Eye (tissue), 1 donor: ENCODE data around the gene OR10A6.

Source experiments
- DNase-seq: peaks from one replicate; pipeline ENCODE4 v3.0.0-alpha.2; 2015

Gene OR10A6

DNA sequence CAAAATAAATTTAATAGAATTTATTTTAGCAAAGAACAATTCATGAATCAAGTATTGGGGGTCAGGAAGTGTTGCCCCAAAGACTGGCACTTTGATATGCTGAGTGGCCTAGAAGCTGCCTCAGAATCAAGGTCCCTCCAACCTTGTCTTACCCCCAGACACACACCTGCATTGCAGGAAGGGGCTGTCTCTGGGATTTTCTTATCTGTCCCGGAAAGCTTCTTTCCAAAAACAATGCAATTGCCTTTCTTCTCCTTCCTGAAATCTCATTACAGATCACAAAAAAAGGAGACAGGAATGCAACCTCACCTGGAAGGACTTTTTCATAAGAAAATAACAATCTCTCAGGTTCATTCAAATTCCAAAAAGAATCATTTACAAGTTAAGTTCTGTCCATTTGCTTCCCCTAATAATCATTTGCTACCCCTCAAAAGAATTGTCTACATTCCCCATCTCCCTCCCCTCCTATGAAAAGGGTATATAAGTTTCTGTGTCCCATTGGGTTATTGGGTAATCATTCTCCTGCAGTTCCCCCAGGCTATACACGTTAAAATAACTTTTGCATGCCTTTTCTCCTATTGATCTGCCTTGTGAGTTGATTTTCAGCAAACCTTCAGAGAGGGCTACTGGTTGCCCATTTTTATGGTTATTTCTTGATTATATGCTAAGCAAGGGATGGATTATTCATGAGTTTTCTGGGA lies 21.3 kb downstream of the OR10A6 start:
- no peak for DNase-seq

DNA sequence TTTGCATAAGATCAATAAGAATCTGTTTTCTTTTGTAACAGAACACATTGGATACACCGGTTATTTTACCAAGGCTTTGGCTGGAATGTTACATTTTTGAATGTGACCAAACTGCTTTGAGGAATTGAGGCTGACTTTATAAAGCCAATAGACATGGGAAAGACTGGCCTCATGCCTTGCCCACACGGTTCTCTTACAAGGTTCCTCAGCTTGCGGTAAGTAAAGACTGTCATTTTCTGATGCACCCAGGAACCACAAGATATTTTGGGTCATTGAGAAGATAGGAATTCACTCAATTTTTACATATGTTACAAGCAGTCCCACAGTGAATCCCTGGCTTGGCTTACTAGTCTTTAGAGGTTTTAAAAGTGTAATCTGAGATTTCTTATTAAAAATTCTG lies 23.9 kb downstream of the OR10A6 start:
- DNase-seq: no peak

DNA sequence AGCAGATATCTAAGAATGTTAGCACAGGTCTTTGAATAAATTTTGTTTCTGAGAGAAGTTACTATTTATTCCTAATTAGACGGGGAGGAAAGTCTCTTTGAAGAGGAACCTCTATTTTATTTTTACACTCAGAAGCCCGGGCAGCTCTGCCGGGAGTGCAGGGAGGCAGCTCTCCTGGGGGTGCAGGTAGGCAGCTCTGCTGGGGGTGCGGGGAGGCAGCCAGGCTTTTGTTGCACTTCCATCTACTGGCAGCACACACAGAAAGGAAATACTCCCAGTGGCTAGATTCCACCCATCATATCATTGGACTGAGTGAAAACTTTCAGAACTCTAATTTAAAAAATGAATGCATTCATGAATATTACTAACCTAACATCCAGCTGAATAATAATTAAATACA lies 24.6 kb downstream of the OR10A6 start:
- no peak for DNase-seq

DNA sequence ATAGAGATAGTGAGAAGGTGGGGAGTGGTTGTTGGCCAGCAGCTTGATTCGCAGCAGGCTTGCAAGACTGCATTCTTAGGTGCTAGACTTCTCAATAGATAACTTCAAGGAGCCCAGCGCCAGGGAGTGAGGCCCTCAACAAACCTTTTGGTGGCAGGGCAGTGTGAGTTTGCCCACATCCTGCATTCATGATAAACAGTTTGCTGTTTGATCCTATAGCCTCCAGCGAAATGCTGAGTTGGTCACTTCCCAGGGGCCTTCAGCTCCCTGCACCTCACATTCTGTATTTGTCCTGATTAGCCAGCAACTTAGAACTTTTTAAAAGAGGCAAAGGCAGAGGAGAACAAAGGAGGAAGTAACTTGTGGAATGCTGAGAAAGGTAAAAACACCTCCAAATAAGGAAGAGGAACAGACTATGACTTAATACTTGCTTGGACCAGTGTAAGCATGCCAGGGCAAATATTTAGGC lies 25.1 kb downstream of the OR10A6 start:
- DNase-seq: no peak

DNA sequence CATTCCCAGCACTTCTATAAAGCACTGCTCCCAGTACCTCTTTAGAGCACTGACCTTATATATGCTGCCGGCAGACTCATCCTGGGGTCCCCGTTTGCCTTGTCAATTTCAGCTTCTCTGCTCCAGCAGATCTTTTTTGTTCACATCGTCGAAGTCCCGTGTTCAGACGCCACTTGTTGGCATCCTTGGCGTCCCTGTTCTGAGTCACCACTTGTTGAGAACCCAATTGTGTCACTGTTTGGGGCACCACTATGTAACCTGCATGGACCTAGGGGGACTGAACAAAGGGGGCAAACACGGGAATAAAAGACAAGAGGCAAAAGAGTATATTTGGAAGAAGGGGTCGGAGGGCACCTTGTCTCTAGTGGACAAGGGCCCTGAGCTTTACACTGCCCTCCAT lies 25.5 kb downstream of the OR10A6 start:
- no peak for DNase-seq

DNA sequence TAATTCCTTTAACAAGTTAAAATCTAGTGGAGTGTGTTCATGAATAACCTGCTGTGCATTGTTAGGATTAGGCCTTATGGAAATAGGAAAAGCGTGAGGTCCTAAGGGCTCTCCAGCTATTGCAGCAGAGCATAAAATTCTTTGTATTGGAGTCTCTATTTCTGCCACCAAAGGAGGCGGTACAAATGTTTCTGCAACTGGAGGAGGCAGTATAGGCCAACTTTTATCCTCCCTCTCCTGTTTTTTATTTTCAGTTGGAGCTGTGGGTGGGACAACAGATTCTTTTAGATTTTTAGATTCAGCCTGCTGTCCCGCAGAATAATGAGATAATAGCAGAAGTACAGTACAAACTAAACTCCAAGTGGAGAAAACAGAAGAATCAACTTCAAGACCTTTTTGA lies 26.2 kb downstream of the OR10A6 start:
- peak; percentile 38 for DNase-seq

DNA sequence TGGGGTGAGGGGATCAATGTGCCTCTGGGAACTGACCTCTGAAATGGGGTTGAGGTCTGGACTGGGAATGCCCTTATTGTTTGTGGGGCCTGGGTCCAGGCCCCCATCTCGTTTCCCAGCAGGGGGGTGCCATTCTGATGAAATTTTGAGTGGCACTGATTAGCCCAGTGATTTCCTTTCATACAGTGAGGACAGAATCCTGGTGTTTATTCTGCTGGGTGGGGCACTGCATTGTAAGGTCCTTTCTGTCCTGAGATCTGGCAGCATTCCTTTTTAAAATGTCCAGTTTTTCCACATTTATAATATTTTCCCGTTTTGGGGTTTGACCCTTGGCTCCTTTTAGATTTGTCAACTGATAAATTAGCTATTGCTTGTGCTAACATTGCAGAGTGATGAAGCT lies 27.1 kb downstream of the OR10A6 start:
- no peak for DNase-seq

DNA sequence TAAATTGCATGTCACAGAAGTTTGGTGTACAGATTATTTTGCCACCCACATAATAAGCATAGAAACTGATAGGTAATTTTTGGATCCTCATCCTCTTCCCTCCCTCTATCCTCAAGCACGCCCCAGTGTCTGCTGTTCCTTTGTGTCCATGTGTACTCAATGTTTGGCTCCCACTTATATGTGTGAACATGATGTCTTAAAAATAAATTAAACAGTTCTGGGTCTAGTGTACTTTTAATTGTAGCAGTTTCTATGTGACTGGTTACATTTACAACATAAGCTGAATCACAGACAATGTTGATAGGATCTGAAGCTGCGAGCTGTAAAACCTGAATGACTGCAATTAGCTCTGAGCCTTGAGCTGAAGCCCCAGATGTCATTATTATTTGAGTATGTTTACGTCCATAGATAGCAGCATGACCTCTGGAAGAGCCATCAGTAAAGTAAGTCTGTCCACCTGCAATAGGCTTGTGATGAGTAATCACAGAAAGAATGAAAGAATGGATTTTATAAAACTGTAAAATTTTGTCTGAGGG lies 29.7 kb downstream of the OR10A6 start:
- no peak for DNase-seq

DNA sequence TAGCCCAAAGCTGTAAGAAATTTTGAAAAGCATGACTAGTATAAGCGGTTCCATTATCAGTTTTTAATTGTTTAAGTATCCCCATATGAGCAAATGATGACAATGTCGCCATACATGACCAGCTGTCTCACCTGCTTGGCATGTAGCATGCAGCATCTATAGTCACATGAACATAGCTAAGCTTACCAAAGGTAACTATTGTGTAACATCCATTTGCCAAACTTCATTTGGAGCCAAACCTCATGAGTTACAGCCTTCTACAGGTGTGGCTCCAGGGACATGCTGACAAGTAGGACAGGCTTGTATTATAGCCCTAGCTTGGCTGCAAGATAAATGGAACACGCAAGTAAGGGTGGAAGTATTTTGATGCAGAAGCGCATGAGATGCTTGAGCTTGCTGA lies 30.4 kb downstream of the OR10A6 start:
- no peak for DNase-seq

DNA sequence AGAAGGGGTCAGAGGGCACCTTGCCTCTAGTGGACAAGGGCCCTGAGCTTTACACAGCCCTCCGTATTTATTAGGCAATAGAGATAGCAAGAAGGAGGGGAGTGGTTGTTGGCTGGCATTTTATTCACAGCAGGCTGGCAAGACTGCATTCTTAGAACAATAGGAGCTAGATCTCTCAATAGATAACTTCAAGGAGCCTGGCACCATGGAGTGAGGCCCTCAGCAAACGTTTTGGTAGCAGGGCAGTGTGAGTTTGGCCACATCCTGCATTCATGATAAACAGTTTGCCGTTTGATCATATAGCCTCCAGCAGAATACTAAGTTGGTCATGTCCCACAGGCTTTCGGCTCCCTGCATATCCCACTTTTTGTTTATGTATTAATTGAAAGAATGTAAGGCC lies 31.6 kb downstream of the OR10A6 start:
- DNase-seq: no peak

DNA sequence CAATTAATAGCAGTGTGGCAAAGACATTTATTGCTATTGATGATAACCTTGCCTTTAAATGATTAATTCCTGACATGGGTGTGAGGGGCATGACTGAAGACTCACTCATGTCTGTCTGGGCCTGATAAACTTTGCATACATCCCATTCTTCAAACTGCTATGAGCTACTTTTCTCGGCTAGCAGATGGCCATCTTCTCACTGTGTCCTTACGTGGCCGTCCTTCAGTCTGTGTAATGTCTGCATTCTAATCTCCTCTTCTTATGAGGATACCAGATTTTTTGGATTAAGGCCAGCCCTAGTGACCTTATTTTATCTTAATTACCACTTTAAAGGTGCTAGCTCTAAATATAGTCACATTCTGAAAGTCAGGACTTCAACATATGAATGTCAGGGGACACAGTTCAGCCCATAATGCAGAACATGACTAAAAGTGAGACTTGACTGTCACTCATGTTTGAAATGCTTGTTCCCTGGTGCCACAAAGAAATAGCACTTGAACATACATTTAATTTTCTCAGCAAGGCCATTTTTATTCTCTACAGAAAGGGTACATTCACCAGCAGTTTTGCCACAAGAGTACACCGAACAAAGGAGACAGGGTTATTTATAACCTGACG lies 32.3 kb downstream of the OR10A6 start:
- no peak for DNase-seq

DNA sequence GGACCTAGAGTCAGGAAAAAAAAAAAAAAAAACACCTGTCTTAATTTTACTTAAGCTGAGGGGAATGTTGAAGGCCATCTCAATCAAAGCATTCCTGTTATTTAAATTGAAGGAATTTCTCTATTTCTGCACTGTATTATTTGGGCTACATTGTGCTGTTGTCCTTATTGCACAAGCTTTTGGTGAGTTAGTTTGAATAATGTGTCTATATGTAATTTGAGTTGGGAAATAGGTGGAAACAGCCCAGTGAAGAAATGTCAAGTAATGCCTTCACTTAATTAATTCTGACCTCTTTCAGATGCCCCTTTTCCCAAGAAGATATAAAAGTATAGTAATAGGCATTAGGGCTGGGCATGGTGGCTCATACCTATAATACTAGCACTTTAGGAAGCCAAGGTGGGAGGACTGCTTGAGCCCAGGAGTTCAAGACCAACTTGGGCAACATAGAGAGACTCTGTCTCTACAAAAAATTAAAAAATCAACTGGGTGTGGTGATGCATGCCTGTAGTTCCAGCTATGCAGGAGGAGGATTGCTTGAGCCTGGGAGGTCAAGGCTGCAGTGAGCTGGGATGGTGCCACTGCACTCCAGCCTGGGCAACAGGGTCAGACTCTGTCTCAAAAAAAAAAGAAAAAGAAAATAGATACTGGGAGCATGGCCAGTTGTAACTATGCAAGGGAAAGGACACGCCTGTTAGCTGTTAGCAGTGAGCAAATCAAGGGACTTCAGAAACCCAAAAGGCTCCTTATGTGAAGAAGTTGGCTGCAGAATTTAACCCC lies 34.9 kb downstream of the OR10A6 start:
- DNase-seq: no peak

DNA sequence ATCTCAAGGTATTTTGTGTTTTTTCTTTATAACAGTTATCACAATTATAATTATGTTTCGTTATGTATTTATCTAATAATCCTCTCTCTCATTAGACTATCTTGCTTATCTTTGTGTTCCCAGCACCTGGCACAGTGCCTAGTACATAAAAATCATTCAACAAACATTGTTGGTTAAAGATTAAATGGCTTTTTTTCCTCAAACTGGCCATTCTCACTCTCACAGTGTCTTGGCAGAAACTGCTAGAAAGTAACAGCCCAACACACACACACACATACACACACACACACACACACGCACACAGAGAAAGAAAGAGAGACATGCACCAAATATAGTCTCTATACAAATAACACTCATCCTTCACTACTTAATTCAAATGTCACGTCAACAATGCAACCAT lies 36.8 kb downstream of the OR10A6 start:
- no peak for DNase-seq

DNA sequence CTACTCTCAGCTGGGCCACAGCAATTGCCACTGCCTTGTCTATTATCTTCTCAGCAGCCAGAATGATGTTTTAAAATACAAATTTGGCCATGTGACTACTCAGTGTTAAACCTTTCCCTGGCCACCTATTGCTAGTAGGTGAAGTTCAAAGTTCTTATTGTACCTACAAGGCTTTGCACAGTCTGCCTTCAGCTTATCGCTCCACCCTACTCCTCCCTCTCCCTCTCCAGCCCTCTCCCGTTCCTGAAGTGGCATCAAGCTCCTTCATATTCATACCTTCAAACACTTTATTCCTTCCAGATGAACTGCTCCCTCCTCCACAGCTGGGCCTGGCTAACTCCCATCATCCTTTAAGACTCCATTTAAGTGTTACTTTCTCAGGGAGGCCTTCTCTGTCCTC lies 37.3 kb downstream of the OR10A6 start:
- no peak for DNase-seq

DNA sequence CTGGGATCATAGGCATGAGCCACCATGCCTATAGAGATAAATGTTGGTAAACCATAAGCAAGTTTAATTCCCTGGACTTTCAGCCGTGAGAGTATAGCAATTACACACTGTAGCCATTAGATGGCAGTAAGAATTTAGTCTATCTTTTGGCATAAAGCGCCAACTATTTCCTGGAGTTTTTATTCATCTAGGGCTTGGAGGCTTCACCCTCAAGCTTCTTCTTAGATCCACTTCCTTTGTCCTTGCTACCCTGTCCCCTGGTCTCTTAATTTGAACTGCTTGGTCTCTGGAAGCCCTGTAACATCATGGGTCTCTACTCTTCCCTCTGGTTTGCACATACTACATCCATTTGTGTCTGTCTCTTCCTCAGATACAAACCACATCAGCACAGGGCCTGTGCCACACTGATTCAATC lies 38.2 kb downstream of the OR10A6 start:
- DNase-seq: peak; percentile 79

DNA sequence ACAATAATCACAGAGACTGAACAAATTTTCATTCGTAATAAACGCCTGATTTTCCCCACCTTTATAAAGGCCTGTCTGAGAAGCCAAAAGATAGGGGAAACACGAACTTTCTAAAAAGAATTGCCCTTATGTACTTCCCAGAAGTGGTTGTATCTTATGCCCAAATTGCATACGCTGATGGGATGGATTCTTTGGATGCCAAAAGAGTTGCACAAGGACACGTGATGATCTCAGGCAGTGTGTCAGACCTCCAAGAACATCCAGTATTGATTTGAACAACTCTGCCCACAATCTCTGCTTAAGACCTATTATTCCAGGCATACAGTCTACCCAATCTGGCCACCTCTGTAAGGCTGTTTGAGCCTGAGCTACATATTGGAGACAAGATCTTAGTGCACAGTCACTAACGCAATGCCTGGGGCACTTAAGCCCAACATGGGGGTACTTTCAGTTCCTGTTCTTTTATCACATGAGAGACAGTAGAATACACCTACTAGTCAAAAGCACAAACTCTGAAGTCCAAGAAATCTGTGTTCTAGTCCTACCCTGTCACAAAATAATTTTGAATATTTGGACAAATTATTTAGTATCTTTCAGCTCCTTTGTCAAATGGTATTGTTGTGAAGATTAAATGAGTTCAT lies 38.9 kb downstream of the OR10A6 start:
- DNase-seq: peak; percentile 16

DNA sequence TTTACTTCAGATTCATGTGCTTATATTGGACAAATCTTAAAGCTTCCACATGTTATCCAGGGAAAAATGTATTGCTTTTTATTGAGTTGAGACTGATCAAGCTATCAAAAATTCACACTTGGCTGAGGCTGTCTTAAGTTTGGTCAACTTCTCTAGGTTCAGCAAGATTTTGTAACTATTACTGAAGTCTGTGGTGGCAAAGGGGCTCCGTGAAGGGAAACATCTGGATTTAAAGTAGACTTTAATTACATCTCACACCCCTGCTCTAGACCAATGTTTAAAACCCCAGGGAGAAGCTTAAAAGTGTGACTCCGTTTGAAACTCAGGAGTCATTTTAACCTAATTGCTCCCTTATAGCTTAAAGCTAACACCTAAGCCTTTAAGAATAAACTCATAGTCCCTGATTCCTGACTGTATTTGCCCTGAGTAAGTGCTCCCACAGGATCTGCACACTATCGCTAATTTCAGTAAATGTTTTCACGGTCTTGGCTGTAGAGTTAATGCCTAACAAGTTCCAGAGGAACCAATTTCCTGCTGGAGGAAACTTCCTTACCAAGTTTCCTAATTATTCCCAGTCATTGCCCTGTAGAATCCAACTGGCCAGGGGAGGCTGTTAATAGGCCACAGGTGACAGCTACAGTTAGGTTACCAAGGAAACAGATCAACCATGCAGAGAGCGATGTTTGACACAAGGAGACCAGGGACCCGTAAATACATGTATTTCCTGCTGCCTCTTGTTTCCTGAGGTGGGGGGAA lies 40.5 kb downstream of the OR10A6 start:
- peak; percentile 60 for DNase-seq

DNA sequence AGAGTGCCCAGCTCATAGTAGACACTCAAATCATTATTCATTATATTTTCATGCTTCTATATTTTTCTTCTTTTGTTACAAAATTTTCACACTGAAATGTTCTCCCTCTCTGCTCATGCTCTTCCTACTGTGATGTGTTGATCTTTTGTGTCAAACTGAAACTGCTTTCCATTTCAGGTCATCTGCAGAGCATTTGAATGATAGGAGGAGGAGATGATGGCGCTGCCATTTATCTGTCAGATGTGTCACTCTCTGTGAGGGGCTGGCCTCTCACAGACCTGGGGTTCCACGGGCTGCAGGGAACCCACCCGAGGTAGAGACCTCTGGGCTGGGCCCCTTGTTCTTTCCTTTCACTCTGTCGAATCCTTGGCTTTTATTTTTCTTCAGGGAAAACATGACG lies 41.1 kb downstream of the OR10A6 start:
- DNase-seq: no peak

DNA sequence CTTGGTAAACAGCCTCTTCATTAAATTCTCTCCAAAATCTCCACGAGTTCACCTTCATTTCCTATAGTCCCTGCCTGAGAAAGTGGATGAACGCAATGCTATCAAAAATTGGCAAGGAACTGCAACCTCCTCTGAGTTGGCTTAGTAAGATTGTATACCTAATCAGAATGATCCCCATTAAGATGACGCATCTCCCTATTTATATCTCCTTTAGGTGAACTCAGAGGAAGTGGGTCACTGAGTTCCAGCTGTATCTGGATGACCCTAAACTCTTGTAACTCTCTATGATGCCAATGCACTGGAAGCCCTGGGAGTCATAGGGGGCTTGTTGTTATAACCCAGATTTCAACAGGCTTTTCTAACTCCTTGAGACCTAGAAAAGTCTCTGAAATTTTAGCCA lies 48.2 kb downstream of the OR10A6 start:
- no peak for DNase-seq
